Activated CD8-positive, alpha-beta memory T cell treated with anti-CD3 and anti-CD28 coated beads, Interleukin-2, amount 50 U/mL, for 4 hours (primary cell): ENCODE results near the gene INPP5K.

Experiments used
- DNase-seq: peaks from one replicate; pipeline ENCODE4 v3.0.0-alpha.2; 2020

INPP5K gene

DNA sequence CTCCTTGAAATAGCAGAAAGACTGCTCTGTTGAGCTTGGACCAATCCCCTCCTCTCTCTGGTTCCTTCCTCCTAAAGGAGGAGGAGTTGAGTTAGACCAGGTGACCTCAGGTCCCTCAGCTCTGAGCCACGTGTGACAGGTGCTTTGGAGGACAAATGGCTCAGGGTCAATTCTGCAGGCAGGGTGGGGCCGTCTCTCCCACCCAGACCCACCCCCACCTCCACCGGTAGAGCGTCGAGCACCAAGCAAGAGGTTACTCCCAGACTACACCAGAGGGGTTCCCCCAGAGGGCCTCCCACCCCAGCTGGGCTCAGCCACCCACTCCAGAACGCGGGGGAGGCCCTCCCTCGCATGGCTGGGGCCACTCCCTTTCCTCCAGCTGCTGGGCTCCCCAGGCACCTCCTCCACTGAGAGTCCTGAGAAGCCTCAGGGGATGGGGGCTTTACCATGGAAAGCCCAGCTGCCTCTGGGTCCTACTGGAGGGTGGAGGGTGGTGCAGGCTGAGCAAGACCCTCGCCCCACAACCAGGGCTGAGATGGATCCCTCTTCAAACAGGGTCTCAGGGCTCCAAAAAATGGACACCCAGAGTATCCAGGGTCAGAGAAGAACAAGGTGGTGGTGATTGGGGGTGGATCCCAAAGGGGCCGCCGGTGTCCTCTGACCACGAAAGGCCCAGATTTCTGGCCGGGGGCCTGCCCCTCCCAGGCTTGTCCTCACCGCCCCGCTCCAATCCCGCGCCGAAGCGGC, 31.6 kb downstream of the INPP5K start:
- DNase-seq, result peak; percentile 53

DNA sequence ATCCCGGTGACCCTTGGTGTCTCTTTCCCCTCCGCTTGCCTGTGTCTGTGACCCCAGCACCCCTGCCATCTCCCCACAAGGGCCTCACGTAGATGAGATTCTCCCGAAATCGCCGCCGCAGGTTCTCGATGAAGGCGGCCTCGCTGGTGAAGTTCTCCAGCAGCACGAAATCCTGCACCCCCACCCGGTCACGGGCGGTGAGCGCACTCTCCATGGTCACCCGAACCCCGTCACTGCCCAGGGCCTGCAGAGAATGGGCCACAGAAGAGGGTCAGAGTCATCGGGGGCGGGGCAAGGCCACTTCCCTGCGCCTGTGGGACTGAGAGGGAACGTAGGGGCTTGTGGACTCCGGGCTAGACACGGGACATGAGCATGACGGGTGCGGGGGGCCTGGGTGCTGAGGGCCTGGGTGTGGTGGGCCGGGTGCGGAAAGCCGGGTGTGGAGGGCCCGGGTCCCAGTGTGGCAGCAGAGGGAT, 32.3 kb downstream of the INPP5K start:
- DNase-seq, result no peak

DNA sequence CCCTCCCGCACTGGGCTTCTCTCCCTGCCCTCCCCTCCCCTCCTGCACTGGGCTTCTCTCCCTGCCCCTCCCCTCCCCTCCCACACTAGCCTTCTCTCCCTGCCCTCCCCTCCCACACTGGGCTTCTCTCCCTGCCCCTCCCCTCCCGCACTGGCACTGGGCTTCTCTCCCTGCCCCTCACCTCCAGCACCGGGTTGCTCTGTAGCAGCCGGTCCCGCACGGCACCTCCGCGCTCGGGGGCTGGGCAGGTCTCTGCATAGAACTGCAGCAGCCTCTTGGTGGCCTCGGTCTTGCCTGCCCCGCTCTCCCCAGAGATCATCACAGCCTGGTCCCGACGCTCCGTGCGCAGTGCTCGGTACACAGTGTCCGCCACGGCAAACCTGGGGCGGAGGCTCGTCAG, 33.7 kb downstream of the INPP5K start:
- no peak for DNase-seq

DNA sequence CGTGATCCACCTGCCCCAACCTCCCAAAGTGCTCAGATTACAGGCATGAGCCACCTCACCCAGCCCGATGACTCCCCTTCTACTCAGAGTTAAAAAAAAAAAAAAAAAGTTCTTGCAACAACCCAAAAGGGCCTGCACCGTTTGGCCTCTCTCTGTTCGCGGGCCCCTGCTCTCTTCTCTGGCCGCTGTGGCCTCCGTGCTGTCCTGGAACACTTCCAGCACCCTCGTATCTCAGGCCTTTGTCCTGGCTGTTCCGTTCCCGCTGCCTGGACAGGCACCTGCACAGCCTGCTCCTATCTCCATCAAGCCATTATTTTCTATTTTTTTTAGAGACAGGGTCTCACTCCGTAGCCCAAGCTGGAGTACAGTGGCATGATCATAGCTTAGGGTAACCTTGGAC, 34.7 kb downstream of the INPP5K start:
- DNase-seq, result no peak

DNA sequence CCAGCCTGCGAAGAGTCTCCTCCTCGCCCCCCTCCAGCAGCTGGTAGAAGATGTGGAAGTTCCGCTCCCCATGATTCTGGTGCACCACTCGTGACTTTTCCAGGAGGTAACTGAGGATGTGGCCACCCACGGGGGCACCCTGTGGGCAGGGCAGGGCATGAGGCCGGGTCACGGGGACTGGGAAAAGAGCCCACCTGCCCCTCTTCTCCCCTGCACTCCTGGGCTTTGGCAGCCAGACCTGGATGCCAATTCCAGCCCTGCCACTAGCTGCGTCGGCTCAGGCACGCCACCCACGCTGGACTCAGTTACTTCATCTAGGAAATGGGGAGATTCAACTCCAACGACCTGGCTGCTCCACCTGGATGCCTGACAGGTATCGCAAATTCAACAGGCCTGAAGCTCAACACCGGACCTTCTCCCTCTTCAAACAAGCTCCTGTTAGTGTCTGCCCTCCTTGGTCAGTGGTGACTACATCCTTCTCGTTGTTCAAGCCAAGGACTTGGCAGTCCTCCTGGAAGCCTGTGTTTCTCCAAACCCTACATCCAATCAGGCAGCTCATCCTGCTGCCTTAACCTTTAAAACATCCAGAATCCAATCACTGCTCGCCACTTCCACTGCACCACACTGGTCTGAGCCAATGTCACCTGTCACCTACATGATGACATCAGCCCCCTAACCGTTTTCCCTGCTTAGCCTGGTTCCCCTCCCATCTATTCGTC, 35.5 kb downstream of the INPP5K start:
- DNase-seq, result no peak

DNA sequence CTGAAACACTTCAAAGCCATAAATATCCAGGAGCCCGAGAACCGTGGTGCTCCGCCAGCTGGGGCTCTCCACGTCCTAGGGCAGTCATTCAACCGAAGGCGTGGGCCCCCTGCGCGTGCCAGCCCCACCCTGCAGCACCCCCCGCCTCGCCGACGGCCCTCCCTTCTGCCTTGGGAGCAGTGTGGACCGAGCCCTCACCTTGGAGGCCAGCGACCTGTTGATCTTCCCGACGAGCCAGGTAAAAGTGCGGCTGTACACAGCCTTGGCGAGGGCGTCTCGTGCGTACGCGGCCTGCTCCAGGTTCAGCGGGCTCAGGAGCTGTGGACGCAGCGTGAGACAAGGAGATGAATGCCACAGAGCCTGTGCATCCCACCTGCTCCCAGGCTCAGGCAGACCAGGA, 38.0 kb downstream of the INPP5K start:
- no peak for DNase-seq

DNA sequence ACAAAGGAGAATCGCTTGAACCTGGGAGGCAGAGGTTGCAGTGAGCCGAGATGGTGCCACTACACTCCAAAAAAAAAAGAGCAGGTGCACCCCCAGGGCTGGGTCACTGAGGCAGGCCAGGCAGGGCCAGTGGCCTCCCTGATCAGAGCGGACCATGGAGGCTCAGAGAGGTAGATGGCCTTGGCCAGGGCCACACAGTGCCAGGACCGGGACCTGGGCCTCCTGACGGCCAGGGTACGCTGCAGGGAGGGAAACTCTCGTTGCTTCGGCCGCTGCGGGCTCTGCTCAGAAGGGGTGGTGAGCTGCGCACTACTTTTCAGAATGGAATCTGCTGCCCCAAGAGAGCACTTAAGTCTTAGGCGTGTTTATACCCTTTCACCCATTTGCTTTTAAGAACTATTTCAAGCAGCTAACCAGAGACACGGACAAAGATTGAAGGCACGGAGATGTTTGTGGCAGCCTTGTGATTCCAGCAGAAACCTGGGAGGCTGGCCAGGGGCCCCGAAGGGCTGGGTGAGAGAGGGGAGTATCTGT, 41.0 kb downstream of the INPP5K start:
- no peak for DNase-seq

DNA sequence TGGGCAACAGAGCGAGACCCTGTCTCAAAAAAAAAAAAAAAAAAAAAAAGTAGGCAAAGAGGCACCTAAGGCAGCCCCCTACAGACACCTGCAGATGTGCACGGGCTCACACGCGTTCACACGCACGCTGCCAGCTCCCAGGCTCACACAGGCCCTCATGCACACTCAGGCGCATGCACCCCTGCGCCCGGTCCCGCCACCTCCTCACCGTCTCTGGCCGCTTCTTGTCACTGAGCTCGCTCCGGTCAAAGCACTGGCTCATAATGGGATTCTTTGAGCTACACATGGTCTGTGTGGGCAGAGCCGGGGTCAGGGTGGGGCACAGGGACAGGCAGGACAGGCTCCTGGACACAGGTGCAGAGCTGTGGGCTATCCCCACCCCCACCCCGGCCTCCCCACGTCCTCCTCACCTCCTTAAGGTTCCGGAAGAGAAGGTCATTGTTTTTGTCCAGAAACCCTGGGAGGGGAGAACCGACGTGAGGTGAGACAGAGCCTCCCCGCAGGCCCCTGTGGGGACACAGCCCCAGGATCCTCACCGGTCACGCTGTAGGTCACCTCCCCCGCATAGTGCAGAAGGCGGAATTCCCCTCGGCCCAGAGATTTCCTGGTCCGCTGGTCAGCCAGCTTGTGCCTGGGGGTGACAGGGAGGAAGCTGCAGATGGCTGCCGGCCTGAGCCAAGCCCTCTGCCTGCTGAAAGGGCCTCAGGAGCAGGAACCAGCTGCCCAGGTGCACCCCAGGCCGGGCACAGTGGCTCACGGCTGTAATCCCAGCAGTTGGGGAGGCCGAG, 41.8 kb downstream of the INPP5K start:
- no peak for DNase-seq

DNA sequence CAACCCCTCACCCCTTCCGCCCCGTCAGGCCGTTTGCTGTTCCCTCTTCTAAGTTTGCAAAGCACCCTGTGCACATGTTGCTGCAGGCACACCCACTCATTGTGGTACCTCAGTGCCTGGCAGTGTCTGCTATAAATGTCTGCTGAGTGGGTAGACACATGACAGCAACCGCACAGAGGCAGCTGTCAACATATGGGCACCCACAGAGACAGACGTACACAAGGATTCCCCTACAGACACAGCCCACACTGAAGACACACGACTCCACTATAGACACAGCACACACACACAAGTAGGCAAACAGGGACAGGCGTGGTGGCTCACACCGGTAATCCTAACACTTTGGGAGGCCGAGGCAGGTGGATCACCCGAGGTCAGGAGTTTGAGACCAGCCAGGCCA, 42.6 kb downstream of the INPP5K start:
- DNase-seq, result peak; percentile 52

DNA sequence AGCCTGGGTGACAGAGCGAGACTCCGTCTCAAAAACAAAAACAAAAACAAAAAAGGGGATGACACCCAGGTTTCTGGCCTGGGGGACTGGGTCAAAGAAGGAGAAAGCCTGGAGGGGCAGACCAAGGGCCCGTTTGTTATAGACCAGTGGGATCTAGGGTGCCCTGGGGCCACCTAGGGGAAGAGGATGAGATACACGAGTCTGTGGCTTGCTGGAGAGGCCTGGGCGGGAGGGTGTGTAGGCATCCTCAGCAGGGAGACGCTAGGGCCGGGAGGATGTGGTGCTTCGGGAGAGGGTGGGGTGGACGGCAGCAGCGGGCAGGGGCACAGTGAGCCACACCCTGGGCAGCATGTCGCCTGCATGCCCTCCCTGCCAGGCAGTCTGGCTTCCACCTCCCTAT, 43.2 kb downstream of the INPP5K start:
- DNase-seq, result no peak

DNA sequence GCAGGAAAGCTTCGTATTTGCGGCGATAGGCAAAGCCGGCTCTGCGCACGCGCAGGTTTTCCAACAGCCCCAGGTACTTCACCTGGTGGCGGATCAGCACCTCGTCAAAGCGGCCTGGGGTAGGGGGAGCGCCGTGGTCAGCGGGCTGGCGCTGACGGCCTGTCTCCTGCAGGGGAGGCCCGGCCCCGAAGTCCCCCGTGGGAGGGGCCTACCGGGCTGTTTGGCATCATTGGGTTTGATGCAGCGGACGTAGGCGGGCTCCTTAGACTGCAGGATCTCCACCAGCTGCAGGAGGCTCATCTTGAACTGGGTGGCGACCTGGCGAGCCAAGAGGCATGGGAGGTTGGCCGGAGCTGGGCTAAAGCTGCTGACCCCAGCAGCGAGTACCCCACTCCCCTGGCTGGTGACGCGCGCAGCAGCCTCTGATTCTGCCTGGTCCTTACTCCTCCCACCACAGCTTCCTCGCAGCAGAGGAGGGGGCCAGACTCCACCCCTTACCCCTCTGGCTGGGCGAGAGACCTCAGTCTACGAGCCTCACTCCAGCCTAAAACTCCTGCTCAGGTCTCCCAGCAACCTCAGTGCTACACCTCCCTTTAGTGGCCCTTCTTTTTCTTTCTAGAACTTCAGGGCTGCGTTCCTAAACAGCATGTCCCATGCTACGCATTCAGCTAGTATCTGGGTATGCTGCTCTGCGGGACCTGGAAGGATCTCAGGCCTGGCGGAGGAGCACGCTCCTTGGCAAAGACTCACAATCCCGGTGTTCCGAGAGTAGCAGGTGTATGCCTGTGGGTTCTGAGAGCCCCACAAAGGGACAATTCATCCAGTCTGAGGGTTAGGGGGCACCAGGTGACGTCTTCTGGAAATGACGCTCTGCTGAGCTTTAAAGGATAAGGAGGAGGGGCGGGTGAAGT, 44.2 kb downstream of the INPP5K start:
- no peak for DNase-seq

DNA sequence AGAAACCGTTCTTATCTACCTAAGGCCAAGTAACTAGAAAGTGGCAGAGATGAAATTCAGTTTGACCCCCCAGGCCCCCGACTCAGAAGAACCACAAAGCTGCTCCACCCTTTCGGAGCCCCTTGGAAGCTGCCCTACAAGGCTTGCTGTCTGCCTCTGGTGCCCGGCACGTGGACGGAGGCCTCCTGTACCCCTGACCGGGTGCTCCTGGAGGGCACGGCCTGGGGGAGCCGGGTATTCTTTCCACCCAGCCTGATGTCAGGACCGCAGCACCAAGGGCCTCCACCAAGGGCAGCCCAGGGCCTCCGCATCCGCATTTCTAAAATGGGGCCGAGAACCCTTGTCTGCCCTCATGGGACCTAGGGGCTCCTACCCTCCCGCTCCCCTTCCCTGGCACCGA, 44.9 kb downstream of the INPP5K start:
- no peak for DNase-seq

DNA sequence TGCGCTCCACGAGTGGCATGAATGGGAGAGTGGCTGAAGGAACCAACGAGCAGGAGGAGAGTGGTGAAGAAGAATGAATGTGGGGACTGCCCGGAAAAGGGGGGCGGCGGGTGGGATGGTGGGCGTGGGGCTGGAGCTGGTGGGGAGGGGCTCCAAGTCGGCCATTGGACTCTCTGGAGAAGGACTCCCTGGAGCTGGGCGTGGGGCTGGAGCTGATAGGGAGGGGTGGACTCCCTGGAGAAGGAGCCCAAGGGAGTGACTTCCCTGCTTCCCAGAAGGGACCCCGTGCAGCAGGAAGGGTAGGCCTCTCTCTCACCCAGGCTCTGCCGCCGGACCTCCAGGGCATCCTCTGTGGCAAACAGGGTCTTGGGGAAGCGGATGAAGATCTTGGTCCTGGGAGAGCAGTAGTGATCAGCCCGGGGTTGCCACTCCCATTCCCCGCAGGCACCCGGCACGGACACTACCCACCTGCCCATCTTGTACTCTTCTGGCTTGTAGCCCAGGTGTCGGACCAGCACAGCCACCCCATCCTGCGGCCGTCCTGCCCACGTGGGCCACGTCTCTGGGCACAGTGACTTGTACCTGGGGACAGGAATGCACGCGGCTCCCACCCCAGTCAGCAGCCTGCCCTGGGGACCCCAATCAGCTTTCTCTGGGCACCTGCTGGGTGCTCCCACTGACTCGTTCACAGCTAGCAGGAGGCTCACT, 45.5 kb downstream of the INPP5K start:
- DNase-seq, result no peak

DNA sequence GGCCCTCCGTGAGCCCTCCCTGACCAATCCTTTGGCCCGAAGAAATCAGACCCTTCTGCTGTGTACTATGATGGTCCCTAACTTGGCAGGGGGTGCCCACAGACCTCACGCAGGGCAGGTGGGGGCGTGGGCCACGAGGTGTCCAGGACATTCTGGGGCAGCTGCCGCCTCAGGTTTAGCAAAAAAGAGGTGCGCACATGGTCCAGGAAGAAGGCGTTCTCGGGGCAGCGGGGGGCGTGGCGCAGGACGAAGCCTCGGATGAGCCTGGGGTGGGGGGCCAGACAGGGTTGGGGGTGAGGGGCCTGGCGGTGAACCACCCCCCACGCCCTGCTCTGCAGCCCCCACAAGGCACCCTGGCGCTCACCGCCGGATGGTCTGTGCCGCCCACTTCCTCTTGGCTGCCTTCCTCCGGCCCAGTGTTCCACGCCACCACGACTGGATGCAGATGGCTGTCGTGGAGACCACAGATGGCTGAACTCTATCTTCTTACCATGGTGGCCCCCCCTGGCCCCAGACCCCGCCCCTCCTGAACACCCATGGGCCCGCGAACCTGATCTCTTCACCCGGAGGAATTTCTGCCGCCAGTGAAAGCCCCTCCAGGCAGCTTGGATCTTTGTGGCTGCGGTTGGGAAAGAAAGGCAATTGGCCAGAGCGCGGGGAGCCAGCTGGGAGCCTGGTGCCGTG, 46.2 kb downstream of the INPP5K start:
- DNase-seq, result no peak

DNA sequence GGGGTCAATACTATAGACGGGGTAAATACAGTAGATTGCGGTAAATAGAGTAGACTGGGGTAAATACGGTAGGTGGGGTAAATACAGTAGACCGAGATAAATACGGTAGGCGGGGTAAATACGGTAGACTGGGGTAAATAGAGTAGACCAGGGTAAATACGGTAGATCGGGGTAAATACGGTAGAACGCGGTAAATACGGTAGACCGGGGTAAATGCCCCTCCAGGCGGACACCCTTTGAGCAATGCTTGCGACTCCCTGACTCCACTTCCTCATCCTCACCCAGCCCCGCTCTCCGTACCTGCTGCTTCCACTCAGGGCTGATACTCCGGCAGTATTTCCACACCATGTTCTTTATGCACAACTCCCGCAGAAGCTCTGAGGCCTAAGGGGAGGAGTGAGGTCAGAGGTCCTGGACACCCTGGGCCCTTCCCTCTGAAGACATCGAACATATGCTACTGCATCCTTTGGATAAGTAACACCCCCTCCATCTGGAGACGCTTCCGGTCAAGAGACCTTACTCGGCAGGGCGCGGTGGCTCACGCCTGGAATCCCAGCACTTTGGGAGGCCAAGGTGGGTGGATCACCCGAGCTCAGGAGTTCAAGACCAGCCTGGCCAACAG, 47.1 kb downstream of the INPP5K start:
- no peak for DNase-seq

DNA sequence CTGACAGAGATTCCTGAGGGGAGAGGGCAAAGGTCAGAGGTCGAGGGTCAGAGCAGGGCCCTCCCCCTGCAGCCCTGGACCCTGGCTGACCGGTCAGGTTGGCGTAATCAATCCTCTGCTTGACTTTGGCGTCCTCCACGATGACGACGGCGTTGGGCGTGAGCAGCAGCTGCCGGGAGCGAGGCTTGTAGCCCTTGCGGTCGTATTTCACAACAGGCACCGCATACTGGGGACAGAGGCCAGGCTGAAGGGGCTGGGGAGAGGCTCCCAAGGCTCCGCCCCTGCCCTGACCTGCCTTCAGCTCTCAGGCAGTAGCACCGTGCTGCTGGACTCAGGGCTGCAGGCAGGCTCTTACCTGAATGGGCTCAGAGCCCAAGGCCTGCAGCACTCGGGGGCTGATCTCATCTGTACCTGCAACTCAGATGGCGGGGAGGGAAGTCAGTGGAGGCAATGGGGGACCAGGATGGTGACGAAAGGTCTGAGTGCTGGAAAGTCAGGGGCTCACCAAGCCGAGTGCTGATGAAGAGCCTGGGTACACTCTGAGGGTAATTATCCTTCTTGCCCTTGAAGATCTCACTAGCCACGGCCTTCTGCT, 48.4 kb downstream of the INPP5K start:
- no peak for DNase-seq

DNA sequence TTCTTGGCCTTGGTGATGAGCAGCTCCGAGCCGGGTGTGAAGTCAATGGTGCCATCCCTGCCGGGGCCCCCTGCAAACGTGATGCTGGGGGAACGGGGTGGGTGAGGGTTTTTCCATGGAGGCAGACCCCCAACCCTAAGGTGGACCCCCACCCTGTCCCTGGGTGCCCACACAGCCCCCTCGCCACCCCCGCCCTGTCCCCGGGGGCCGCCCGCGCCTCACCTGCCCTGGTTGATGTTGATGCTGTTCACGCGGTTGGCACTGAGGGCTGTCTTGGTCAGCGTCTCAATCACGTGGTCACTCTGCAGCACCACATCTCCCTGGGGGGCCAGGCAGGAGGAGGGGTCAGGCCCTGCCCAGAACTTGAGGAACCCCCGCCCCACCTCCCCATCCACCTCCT, 49.2 kb downstream of the INPP5K start:
- no peak for DNase-seq

DNA sequence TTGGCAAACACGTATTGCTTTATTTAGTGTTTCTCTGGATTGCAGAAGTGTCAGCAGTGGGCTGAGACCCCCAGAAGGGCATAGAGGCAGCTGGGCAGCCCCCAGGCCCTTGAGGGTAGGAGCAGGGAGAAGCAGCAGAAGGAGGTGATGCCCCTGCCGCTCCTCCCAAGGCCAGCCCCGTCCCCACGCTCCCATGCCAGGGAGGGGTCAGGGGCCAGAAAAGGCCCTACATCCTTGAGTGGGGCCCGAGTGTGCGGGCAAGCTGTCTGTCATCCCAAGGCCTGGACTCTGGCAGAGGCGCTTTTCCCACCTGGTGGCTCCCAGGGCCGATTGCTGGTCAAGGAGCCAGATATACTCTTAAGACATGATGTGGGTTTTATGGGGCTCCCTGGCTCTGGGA, 52.2 kb downstream of the INPP5K start:
- DNase-seq, result no peak

DNA sequence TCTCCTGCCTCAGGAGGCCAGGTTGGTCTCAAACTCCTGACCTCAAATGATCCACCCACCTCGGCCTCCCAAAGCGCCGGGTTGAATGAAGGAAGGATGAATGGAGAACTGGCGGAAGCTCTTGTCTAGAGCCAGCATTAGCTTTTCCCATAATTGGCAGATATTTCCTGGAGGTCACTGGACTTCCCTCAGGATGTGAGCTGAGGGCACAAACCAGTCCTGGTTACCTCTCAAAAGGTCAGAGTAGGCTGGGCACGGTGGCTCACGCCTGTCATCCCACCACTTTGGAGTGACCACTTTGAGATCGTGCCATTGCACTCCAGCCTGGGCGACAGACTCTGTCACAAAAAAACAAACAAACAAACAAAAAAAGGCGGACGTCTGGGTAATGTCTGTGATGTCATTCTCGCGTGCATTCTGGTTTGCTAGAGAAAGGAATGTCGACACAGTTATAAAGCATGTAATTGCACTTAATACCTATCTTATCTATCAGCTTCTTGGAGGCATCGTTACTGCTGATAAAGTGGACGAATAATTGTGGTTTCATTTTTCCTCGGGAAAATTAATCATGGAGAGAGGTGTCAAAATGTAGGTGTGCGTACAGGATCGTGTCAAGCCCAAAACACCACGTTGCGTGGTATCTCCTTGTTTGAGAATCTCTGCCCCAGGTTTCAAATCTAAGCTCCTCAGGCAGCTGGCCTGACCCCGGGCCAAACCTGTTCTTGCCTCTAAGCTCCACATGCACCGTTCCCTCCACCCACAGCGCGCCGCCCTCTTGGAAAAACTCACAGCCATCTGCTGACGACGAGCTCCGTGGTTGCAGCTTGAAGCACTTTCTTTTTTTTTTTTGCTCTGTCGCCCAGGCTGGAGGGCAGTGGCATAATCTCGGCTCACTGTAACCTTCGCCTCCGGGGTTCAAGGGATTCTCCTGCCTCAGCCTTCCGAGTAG, 54.0 kb downstream of the INPP5K start:
- DNase-seq, result no peak
